Nephron progenitor cell (in vitro differentiated cells): ENCODE results near the gene SPN.
"Not testable (repeated sequence)": the region's sequence is repeated elsewhere in the genome, so short reads cannot be mapped to it uniquely, and the experiment has no call there.

ENCODE experiments used
- DNase-seq: peaks from one replicate; pipeline ENCODE4 v3.0.0; 2021
- H3K27ac Mint-ChIP-seq: 2 replicates; pipeline ENCODE4 v1.8.0; 2021; ENCODE audit warnings: mild to moderate bottlenecking, moderate library complexity, mixed read lengths
- H3K27me3 Mint-ChIP-seq: 2 replicates; pipeline ENCODE4 v1.8.0; 2021; ENCODE audit warnings: mild to moderate bottlenecking, low read depth, mixed read lengths; ENCODE audit not compliant: poor library complexity
- H3K36me3 Mint-ChIP-seq: 2 replicates; pipeline ENCODE4 v1.8.0; 2021; ENCODE audit warnings: low read depth, mixed read lengths
- H3K4me1 Mint-ChIP-seq: 2 replicates; pipeline ENCODE4 v1.8.0; 2021; ENCODE audit warnings: mixed read lengths
- H3K4me3 Mint-ChIP-seq: 2 replicates; pipeline ENCODE4 v1.8.0; 2021; ENCODE audit warnings: mild to moderate bottlenecking, moderate library complexity, mixed read lengths
- H3K9me3 Mint-ChIP-seq: 2 replicates; pipeline ENCODE4 v1.8.0; 2021; ENCODE audit warnings: mild to moderate bottlenecking, moderate library complexity, mixed read lengths
- TF ChIP-seq, protein P1 (sequence below): fragments of 200-600 bp; sonication (generic); IDR thresholded peaks from 2 replicates; pipeline ENCODE4 v1.5.0; 2021; ENCODE audit warnings: antibody characterized with exemption

SPN gene, protein sequence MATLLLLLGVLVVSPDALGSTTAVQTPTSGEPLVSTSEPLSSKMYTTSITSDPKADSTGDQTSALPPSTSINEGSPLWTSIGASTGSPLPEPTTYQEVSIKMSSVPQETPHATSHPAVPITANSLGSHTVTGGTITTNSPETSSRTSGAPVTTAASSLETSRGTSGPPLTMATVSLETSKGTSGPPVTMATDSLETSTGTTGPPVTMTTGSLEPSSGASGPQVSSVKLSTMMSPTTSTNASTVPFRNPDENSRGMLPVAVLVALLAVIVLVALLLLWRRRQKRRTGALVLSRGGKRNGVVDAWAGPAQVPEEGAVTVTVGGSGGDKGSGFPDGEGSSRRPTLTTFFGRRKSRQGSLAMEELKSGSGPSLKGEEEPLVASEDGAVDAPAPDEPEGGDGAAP

DNA sequence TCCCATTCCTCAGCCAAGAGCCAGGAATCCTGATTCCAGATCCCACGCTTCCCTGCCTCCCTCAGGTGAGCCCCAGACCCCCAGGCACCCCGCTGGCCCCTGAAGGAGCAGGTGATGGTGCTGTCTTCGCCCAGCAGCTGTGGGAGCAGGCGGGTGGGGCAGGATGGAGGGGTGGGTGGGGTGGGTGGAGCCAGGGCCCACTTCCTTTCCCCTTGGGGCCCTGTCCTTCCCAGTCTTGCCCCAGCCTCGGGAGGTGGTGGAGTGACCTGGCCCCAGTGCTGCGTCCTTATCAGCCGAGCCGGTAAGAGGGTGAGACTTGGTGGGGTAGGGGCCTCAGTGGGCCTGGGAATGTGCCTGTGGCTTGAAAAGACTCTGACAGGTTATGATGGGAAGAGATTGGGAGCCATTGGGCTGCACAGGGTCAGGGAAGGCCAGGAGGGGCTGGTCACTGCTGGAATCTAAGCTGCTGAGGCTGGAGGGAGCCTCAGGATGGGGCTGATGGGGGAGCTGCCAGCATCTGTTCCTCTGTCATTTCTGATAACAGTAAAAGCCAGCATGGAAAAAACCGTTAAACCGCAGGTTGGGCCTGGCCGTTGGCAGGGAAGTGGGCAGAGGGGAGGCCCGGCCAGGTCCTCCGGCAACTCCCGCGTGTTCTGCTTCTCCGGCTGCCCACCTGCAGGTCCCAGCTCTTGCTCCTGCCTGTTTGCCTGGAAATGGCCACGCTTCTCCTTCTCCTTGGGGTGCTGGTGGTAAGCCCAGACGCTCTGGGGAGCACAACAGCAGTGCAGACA lies at the start of gene SPN:
TSS of gene SPN (plus strand) at position 232 of the 791 bp plus-strand sequence. CDS start at position 714, 482 bp downstream.
- Mint-ChIP-seq H3K9me3 (no peaks in the 10 kb centered on the region), H3K4me1 (peaks cover 61% of the 10 kb centered on the region), H3K27ac (peak within 1 kb of the TSS; percentile 77), H3K27me3 (peaks cover 6% of the 10 kb centered on the region), H3K4me3 (no peak within 1 kb of the TSS), H3K36me3 (no peaks in the 10 kb centered on the region)
- TF ChIP-seq, protein P1, sequence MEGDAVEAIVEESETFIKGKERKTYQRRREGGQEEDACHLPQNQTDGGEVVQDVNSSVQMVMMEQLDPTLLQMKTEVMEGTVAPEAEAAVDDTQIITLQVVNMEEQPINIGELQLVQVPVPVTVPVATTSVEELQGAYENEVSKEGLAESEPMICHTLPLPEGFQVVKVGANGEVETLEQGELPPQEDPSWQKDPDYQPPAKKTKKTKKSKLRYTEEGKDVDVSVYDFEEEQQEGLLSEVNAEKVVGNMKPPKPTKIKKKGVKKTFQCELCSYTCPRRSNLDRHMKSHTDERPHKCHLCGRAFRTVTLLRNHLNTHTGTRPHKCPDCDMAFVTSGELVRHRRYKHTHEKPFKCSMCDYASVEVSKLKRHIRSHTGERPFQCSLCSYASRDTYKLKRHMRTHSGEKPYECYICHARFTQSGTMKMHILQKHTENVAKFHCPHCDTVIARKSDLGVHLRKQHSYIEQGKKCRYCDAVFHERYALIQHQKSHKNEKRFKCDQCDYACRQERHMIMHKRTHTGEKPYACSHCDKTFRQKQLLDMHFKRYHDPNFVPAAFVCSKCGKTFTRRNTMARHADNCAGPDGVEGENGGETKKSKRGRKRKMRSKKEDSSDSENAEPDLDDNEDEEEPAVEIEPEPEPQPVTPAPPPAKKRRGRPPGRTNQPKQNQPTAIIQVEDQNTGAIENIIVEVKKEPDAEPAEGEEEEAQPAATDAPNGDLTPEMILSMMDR, result no peak
- DNase-seq, result no peak

DNA sequence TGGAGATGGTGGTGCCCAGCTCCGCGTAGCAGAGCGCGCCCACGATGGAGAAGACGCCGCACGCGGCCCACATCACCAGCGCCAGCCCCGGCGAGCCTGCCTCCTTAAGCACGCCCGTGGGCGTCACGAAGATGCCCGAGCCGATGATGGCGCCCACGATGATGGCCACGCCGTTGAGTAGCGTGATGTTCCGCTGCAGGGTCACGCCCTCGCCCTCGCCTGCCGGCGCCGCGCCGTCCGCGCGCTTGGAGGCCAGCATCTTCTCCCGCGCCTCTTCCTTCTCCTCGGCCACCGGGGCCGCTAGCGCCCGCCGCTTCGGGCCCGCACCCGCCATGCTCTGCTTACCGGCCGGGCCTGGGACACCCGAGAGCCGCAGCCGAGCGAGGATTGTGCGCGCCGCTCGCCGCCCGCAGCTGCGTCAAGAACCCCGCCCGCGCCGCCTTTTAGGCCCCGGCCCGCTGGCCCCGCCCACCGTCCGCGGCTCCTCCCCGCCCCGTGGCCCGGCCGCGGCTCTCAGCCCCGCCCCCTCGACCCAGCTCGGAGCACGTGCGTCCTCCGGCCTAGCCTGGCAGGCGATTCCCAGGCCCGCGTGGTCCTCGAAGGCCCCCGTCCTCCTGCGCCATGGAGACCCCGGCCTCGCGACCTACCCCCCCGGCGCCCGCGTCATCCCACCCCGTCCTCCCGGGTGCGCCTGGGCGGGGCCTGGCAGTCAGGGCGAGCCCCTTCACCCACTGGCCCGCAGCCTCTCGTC lies 49.6 kb upstream of the SPN start:
- H3K36me3 Mint-ChIP-seq, H3K9me3 Mint-ChIP-seq, H3K27ac Mint-ChIP-seq, H3K27me3 Mint-ChIP-seq: not testable (repeated sequence)
- peaks cover 27% of the 10 kb centered on the region for H3K4me1 Mint-ChIP-seq
- peak; percentile 95 for DNase-seq
- peak overlapping the region; percentile 89 for H3K4me3 Mint-ChIP-seq

DNA sequence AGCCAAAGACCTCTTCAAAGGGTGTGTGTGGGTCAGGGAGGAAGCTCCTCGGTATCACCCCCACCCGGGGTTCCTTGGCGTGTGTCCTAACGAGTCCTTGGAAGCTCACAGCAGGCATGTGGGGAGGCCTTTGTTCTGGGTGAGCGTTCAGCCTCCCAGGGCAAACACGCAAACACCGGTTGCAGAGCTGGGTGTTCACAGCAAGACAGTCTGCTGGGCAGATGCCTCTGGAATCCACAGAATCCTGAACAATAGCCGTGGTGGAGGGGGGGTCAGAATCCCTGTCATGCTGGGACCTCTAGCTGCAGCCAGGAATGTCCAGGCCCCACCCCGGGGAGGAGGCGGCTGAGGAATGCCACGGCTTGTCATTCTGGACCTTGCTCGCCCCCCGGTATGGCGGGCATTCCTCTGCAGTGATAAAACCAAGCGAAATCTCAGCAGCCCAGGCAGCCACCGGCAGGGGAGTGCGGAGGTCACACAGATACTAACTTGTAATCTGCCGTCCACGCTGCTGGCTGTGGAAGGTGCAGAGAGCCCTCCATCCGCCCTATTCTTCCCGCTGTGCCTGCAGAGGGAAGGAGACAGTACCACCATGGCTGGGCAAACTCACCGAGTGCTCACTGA lies 48.2 kb upstream of the SPN start:
- H3K4me3 Mint-ChIP-seq, H3K27me3 Mint-ChIP-seq, H3K9me3 Mint-ChIP-seq, H3K36me3 Mint-ChIP-seq, H3K27ac Mint-ChIP-seq: not testable (repeated sequence)
- peaks cover 21% of the 10 kb centered on the region for H3K4me1 Mint-ChIP-seq
- DNase-seq, result peak; percentile 50

DNA sequence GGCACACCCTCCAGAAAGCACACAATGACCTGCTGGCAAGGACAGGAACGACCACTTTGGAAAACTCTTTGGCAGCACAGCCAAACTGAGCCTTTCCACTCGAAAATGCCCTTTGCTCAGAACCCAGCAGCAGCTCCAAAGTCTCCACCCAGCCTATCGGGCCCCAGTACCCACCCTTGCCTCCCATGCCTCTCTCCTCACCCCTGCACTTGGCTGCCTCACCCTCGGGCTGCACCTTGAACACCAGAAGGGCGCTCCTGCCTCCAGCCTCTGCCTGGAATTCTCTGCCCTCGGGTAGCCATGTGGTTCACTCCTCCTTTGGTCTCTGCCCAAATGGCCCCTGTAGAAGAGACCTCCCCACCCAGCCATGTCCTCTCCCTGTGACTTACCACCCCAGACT lies 46.9 kb upstream of the SPN start:
- H3K9me3 Mint-ChIP-seq, H3K27ac Mint-ChIP-seq, H3K4me3 Mint-ChIP-seq, H3K36me3 Mint-ChIP-seq, H3K27me3 Mint-ChIP-seq, DNase-seq: not testable (repeated sequence)
- H3K4me1 Mint-ChIP-seq, result peaks cover 20% of the 10 kb centered on the region

DNA sequence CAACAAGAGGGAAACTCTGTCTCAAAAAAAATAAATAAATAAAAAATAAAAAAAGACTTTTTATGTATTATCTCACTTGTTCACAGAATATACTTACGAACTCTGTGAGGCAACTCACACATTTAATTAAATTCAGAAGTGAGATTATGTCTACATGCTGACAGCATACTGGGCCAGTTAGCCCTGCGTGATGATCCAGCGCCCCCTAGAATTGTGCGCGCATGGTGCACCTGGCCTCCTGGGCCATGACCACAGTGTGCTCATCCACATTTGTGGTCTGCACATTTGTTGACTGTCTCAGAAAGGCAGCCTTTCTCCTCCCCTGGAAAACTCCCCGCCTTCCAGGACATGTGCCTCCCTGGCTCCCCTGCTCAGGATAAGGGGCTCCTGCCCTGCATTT lies 42.5 kb upstream of the SPN start:
- peaks cover 12% of the 10 kb centered on the region for H3K4me1 Mint-ChIP-seq
- not testable (repeated sequence) for H3K27me3 Mint-ChIP-seq, H3K9me3 Mint-ChIP-seq, H3K27ac Mint-ChIP-seq, H3K36me3 Mint-ChIP-seq, DNase-seq, H3K4me3 Mint-ChIP-seq

DNA sequence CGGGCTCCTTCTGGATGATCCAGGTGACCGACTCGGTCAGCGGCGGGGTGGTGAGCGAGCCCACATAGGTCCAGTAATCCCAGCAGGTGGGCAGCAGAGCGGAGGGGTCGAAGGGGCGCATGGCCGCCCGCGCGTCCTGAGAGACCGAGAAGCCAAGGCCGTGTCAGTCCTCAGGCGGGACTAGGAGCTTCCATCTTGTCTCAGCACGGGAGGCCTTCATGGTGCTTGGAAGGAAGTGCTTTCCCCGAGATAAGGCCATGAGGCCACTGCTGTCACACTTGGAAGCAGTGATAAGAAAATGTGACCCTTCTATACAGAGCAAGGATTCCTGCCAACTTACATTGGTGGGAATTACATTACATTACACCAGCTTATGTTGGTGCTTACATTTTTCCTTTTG lies 40.3 kb upstream of the SPN start:
- not testable (repeated sequence) for H3K9me3 Mint-ChIP-seq, H3K27ac Mint-ChIP-seq, H3K4me3 Mint-ChIP-seq, DNase-seq, H3K27me3 Mint-ChIP-seq, H3K36me3 Mint-ChIP-seq
- peaks cover 11% of the 10 kb centered on the region for H3K4me1 Mint-ChIP-seq

DNA sequence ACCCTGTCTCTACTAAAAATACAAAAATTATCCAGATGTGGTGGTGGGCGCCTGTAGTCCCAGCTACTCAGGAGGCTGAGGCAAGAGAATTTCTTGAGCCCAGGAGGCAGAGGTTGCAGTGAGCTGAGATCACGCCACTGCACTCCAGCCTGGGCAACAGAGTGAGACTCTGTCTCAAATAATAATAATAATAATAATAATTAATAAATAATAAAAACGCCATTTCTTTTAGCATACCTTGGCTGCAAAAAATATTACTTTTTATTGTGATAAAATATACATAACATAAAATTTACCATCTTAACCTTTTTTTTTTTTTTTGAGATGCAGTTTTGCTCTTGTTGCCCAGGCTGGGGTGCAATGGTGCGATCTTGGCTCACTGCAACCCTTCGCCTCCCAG lies 39.8 kb upstream of the SPN start:
- not testable (repeated sequence) for H3K36me3 Mint-ChIP-seq, H3K27ac Mint-ChIP-seq, H3K9me3 Mint-ChIP-seq, DNase-seq, H3K27me3 Mint-ChIP-seq, H3K4me3 Mint-ChIP-seq
- peaks cover 11% of the 10 kb centered on the region for H3K4me1 Mint-ChIP-seq

DNA sequence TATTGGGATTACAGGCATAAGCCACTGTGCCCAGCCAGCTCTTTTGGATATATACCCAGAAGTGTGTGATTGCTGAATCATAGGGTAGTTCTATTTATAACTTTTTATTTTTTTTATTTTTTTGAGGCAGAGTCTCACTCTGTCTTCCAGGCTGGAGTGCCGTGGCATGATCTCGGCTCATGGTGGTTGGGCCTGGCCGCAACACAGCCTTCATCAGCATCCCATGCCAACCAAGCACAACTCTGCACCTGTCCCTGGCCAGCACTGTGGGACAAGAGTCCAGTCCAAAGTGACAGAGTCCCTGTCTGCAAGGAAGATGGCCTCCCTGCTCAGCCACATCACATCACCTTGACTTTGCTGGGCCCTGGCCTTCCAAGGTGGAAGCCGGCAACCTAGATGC lies 37.9 kb upstream of the SPN start:
- not testable (repeated sequence) for H3K9me3 Mint-ChIP-seq, H3K36me3 Mint-ChIP-seq, H3K27ac Mint-ChIP-seq, DNase-seq, H3K4me1 Mint-ChIP-seq, H3K4me3 Mint-ChIP-seq, H3K27me3 Mint-ChIP-seq

DNA sequence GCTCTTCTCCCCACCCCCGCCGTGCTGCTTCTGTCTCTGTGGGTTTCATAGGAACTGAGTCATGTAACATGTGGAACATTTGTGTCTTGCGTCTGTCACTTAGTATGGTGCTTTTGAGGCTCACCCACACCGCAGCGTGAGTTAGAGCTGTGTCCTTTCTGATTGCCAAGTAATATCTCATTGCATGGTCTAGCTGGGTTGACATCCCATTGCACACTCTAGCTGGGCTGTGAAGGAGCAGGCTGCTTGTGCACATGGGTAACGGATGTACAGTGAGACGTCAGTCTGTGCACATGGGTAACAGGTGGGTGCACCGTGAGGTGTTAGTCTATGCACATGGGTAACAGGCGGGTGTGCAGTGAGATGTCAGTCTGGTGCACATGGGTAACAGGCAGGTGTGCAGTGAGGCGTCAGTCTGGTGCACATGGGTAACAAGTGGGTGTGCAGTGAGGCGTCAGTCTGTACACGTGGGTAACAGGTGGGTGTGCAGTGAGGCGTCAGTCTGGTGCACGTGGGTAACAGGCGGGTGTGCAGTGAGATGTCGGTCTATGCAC lies 36.2 kb upstream of the SPN start:
- not testable (repeated sequence) for DNase-seq, H3K4me1 Mint-ChIP-seq, H3K9me3 Mint-ChIP-seq, H3K27me3 Mint-ChIP-seq, H3K36me3 Mint-ChIP-seq, H3K4me3 Mint-ChIP-seq
- peak overlapping the region; percentile 29 for H3K27ac Mint-ChIP-seq

DNA sequence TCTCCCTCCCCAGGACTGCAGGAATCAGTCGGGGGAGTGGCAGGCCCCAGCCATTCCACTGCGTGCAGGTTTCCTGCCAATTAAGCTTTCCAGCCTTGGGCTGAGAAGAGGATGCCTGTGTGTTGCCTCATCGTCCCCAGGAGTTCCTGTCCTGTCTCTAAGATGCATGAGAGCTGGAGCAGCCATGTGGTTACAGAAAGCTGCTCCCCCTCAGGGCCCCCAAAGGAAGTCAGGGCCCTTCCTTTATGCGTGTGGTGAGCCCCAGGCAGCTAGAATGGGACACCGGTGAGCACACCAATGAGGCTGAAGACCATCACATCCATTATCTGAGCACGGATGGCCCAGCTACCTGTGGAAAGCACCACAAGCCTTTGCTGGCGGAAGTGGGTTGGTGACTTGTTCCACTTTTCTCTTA lies 35.4 kb upstream of the SPN start:
- not testable (repeated sequence) for H3K27me3 Mint-ChIP-seq, DNase-seq, H3K4me1 Mint-ChIP-seq, H3K36me3 Mint-ChIP-seq, H3K27ac Mint-ChIP-seq, H3K9me3 Mint-ChIP-seq, H3K4me3 Mint-ChIP-seq

DNA sequence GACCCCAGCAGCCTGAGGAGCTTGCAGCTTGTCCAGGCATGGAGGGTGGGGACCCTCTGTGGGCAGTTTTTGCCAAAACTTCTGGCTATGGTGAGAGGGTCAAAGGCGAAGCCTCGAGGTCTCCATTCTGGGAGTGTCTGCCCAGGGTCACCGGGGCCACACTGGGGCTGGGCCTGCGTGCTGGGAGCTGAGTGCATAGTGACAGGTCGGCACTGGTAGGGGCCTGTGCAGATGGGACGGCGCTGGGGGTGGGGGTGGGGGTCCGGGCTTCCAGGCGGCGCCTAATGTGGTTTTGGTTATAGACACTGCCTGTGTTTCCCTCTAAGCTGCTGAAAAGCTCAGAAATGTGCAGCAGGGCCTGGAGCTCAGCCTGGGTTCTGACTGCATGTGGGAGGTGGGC lies 34.3 kb upstream of the SPN start:
- H3K36me3 Mint-ChIP-seq, DNase-seq, H3K4me3 Mint-ChIP-seq, H3K27me3 Mint-ChIP-seq, H3K9me3 Mint-ChIP-seq, H3K27ac Mint-ChIP-seq, H3K4me1 Mint-ChIP-seq: not testable (repeated sequence)

DNA sequence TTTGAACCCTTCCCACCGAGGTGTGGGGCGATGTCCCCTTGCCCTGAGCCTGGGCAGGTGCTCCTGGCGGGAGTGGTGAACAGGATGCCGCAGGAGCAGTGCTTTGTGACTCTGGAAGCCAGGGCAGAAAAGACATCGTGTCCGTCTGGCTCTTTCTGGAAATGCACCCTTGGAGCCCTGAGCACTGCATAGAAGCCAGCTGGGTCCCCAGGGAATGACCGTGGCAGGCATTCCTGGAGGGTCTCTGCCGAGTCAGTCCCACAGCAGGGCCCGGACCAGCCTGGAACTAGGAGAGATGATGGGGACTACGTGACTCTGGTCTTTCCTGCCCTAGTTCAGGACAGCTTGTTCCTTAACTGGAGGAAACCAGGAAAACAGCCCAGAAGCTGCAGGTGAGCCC lies 33.7 kb upstream of the SPN start:
- not testable (repeated sequence) for H3K27ac Mint-ChIP-seq, H3K9me3 Mint-ChIP-seq, DNase-seq, H3K36me3 Mint-ChIP-seq, H3K4me3 Mint-ChIP-seq, H3K4me1 Mint-ChIP-seq, H3K27me3 Mint-ChIP-seq

DNA sequence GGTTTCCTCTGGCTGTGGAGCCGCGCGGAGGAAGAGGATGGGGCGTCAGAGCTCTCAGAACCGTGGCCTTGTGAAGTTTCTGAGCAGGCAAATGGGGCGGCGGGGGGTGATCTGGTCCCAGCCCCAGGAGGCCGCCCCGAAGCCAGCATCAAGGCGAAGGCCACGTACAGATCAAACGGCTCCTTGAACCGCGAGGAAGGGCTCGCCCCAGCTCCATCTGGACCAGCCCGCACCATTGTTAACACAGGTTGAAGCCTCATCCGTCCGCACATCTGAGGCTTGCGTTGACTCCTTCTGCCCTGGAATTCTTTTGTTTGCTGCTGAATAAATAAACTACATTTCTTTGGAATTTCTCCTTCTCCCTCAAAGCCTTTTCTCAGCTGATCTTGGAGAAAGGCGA lies 31.4 kb upstream of the SPN start:
- not testable (repeated sequence) for H3K4me3 Mint-ChIP-seq, H3K36me3 Mint-ChIP-seq, H3K4me1 Mint-ChIP-seq, H3K27me3 Mint-ChIP-seq, DNase-seq, H3K27ac Mint-ChIP-seq, H3K9me3 Mint-ChIP-seq
